Measurements from ENCODE around the gene ZNG1C.
"Not testable (repeated sequence)": the region's sequence is repeated elsewhere in the genome, so short reads cannot be mapped to it uniquely, and the experiment has no call there.

ZNG1C gene

DNA sequence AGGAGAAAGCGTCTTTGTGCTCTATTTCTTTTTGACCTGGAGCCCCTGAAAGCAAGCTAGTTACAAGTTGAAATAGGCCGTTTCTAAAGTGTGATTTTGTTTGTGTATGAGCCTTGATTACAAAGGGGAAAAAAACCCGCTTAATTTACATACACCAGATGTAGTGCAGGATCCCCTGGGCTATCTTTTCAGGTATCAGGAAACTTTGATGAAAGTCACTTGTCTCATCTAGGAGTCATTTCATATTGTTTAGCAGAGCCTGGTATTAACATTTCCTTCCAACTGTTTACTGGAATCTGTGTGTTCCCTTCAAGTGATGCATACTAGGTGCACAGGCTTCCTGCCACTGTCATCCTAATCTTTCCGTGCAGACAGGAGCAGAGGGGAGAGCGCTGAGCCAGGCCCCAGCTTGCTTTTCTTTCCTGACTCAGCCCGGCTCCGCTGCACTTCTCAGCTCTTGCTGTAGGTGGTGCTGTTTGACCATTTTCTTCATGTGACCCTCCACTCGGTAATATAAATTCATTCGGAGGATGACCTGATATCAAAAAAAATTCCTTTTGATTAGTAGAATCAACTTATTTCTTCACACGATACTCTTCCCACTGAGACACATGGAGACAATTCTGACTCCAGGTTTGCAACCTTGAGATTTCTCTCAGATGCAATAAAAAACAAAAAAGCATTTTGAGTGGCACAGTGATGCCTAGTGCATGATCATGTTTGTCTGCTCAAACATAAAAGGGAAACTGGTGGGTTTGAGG lies 100.7 kb downstream of the ZNG1C start:
- DNase-seq (ENCODE audit: low read depth in 2 of 2) = not testable (repeated sequence)

DNA sequence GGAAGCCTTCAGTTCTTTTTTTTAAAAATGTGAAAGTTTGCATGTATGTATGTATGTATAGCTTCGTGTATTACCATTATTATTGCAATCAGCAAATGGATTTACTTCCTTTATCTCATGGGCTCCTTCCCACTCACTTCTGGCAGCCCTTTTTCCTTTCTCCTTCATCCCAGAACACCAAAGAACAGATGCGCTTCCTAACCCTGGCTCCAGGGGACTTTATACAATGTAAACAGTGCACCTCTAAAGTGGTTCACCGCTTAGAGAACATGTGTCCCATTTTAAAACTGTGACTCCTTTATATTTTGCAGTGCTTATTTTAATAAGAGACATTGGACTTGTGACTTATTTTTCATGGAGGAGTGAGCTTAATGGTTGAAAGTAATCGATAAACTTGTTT lies 101.5 kb downstream of the ZNG1C start:
- not testable (repeated sequence) for DNase-seq (ENCODE audit: low read depth in 2 of 2)

- not testable (repeated sequence) for DNase-seq (ENCODE audit: low read depth in 2 of 2)
Measured at GRCh38 chr9:68343992-68344391, 102.2 kb downstream of the ZNG1C start.
